Measurements from ENCODE around the gene C16orf92. TPM values are rescaled to one million over a fixed set of nuclear protein-coding genes. Genes with fewer than 3 reads are reported as not detected.

The C16orf92 gene
- total and polyA plus RNA-seq, 2 experiments from 2014 or later = 0.34 TPM; not detected in 1

DNA sequence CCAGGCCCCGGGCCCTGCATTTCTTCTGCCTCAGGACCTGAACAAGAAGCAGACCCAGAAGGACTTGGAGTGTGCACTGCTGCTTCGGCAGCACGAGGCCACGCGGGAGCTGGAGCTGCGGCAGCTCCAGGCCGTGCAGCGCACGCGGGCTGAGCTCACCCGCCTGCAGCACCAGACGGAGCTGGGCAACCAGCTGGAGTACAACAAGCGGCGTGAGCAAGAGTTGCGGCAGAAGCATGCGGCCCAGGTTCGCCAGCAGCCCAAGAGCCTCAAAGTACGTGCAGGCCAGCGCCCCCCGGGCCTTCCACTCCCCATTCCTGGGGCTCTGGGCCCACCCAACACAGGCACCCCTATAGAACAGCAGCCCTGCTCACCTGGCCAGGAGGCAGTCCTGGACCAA, 36.8 kb upstream of the C16orf92 start:
- H3K27ac ChIP-seq (ENCODE audit: low read depth) = no peak overlapping the region
- no peaks in the 10 kb centered on the region; the same call in 1 of the 2 replicates for H4K20me1 ChIP-seq (replicated peaks; ENCODE audit: insufficient read depth)
- H3K27me3 Mint-ChIP-seq (ENCODE audit: insufficient read depth, low read depth, poor library complexity) = peaks cover 5% of the 10 kb centered on the region
- H3K79me2 ChIP-seq (replicated peaks; ENCODE audit: insufficient read depth) = no peaks in the 10 kb centered on the region
- ATAC-seq (no peak), DNase-seq (ENCODE audit: low spot score) (no peak)
- no peaks in the 10 kb centered on the region for H3K27me3 ChIP-seq (ENCODE audit: insufficient read depth)
- H2AFZ ChIP-seq = no peak overlapping the region
- H3K36me3 ChIP-seq (ENCODE audit: insufficient read depth) = peaks cover 20% of the 10 kb centered on the region
- H3K4me1 Mint-ChIP-seq = no peaks in the 10 kb centered on the region; the same call in 2 of the 3 replicates
- H3K4me1 ChIP-seq (ENCODE audit: insufficient read depth) = no peaks in the 10 kb centered on the region
- H3K9me3 Mint-ChIP-seq = no peaks in the 10 kb centered on the region; the same call in 1 of the 3 replicates
- TF ChIP-seq ZNF462 (CRISPR knock-in tag; IDR thresholded peaks at IDR 0.05) (no peak), CREB1 (CRISPR knock-in tag; IDR thresholded peaks at IDR 0.05; ENCODE audit: low read depth) (no peak), STAT1 (IDR thresholded peaks at IDR 0.05; ENCODE audit: unreplicated experiment) (no peak), ETS1 (IDR thresholded peaks at IDR 0.05) (no peak), ZNF331 (CRISPR knock-in tag; IDR thresholded peaks at IDR 0.05; ENCODE audit: low read depth) (no peak), JUNB (IDR thresholded peaks at IDR 0.05; ENCODE audit: unreplicated experiment) (no peak), EZH2 (IDR thresholded peaks at IDR 0.05; ENCODE audit: low read depth, unreplicated experiment) (no peak), NANOG (IDR thresholded peaks at IDR 0.05; ENCODE audit: borderline replicate concordance) (no peak), EZH2phosphoT487 (IDR thresholded peaks at IDR 0.05; ENCODE audit: unreplicated experiment) (no peak), REST (IDR thresholded peaks at IDR 0.05; ENCODE audit: unreplicated experiment) (no peak), POLR2AphosphoS5 (IDR thresholded peaks at IDR 0.05; ENCODE audit: low read depth) (no peak), ZNF114 (CRISPR knock-in tag; IDR thresholded peaks at IDR 0.05) (no peak)
- TF ChIP-seq, protein P1, sequence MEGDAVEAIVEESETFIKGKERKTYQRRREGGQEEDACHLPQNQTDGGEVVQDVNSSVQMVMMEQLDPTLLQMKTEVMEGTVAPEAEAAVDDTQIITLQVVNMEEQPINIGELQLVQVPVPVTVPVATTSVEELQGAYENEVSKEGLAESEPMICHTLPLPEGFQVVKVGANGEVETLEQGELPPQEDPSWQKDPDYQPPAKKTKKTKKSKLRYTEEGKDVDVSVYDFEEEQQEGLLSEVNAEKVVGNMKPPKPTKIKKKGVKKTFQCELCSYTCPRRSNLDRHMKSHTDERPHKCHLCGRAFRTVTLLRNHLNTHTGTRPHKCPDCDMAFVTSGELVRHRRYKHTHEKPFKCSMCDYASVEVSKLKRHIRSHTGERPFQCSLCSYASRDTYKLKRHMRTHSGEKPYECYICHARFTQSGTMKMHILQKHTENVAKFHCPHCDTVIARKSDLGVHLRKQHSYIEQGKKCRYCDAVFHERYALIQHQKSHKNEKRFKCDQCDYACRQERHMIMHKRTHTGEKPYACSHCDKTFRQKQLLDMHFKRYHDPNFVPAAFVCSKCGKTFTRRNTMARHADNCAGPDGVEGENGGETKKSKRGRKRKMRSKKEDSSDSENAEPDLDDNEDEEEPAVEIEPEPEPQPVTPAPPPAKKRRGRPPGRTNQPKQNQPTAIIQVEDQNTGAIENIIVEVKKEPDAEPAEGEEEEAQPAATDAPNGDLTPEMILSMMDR (conservative IDR thresholded peaks at IDR 0.05; ENCODE audit: low read depth in 2 of 2) = no peak
- peaks cover 73% of the 10 kb centered on the region for H3K36me3 Mint-ChIP-seq (ENCODE audit: low read depth)
- H3K4me3 Mint-ChIP-seq = no peak overlapping the region
- no peak overlapping the region for H3K4me3 ChIP-seq
- H3F3A ChIP-seq (replicated peaks; ENCODE audit: low read depth) = no peaks in the 10 kb centered on the region
- H3K27ac Mint-ChIP-seq = no peak overlapping the region
- H3K9me2 ChIP-seq (ENCODE audit: insufficient read depth) = no peaks in the 10 kb centered on the region
- no peak overlapping the region for H3K4me2 ChIP-seq
